Measurements from ENCODE around the gene SRRD. TPM values are rescaled to one million over a fixed set of nuclear protein-coding genes. Genes with fewer than 3 reads are reported as not detected.

SRRD gene
- total RNA-seq, 4 donors from 2014 or later, result 24.0 to 53.1 (median 27.4) TPM

DNA sequence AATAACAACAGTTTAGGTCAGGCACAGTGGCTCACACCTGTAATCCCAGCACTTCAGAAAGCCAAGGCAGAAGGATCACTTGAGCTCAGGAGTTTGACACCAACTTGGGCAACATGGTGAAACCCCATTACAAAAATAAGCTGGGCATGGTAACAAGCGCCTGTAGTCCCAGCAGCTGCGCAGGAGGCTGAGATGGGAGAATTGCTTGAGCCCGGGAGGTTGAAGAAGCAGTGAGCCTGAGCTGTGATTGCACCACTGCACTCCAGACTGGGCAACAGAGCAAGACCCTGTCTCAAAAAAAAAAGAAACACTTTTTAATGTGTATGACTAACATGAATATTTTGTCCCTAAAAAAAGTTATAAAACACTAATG lies 53.1 kb downstream of the SRRD start:
- intact Hi-C loops (cut with DNase I; ENCODE audit: low total_unique reads) (no loop called here), in situ Hi-C loops (cut with MboI; ENCODE audit: low sequenced_read_pairs in 4 of 4) (no loop called here)
- Histone ChIP-seq H3K4me1 (peaks cover 31 to 35% of the 10 kb centered on the region in 2 donors), H3K9me3 (no peaks in the 10 kb centered on the region), H3K27ac (peak overlapping the region; percentile 69 to 98 (median 76)), H3K36me3 (peaks cover 0 to 47% of the 10 kb centered on the region in 2 donors), H3K27me3 (no peaks in the 10 kb centered on the region), H3K4me3 (no peak overlapping the region)
- DNase-seq, result peak; percentile 46 to 58
- no peak for TF ChIP-seq POLR2A (IDR thresholded peaks at IDR 0.05)
- TF ChIP-seq CTCF (IDR thresholded peaks at IDR 0.05 in 4 of 5, conservative IDR thresholded peaks at IDR 0.05 in 1 of 5), result no peak
- peak; percentile 76 to 82 for ATAC-seq

DNA sequence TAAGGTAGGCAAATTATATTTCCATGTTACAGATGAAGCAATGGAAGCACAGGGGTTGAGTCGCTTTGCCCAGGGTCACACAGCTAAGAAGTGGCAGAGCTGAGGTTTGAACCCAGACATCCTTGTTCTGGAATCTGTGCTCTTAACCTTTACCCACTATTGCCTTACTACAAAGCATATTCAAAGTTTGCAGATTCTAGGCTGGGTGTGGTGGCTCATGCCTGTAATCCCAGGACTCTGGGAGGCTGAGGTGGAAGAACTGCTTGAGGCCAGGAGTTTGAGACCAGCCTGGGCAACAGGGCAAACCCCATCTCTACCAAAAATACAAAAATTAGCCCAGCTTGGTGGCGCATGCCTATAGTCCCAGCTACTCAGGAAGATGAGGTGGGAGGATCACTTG lies 56.4 kb downstream of the SRRD start:
- H3K4me1 ChIP-seq, result peaks cover 28 to 42% of the 10 kb centered on the region in 2 donors
- H3K4me3 ChIP-seq, result no peak overlapping the region
- TF ChIP-seq POLR2A (IDR thresholded peaks at IDR 0.05), result no peak
- no peak for TF ChIP-seq CTCF (IDR thresholded peaks at IDR 0.05 in 4 of 5, conservative IDR thresholded peaks at IDR 0.05 in 1 of 5)
- DNase-seq (no peak), ATAC-seq (no peak)
- no peaks in the 10 kb centered on the region for H3K27me3 ChIP-seq
- in situ Hi-C loops (cut with MboI; ENCODE audit: low sequenced_read_pairs in 4 of 4) (no loop called here), intact Hi-C loops (cut with DNase I; ENCODE audit: low total_unique reads) (no loop called here)
- no peaks in the 10 kb centered on the region for H3K9me3 ChIP-seq
- no peak overlapping the region for H3K27ac ChIP-seq
- H3K36me3 ChIP-seq, result peaks cover 0 to 40% of the 10 kb centered on the region in 2 donors

DNA sequence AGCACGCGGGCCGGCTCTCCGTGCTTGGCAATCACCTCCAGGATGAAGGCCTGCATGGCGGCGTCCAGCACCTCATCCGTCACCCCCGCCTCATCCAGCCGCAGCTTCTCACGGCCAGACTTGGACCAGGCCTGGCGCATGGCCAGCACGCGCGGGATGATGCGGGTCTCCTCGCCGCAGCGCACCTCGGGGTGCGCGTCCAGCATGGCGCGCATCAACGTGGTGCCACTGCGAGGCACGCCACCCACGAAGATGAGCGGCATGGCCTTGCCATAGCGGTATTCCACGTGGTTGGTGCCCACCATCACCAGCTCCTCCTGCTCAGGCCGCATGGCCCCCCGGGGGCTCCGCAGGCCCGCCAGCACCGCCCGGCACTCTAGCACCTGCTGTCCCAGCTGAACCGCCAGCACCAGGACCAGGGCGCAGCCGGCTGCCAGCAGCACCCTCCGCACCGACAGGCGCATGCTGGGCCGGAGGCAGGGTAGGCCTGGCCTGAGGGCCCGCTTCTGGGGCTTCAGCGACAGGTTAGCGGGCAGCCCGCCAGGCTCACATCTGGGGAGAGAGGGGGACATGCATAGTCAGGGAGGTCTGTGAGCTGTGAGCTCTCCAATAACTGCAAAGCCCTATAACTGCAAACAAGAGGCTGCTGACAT lies 57.6 kb downstream of the SRRD start:
- Histone ChIP-seq H3K4me1 (peaks cover 28 to 44% of the 10 kb centered on the region in 2 donors), H3K9me3 (no peaks in the 10 kb centered on the region), H3K36me3 (peaks cover 0 to 32% of the 10 kb centered on the region in 2 donors), H3K27ac (no peak overlapping the region), H3K27me3 (no peaks in the 10 kb centered on the region), H3K4me3 (no peak overlapping the region)
- ATAC-seq, result no peak
- in situ Hi-C loops (cut with MboI; ENCODE audit: low sequenced_read_pairs in 4 of 4), result no loop called here
- intact Hi-C loops (cut with DNase I; ENCODE audit: low total_unique reads), result no loop called here
- TF ChIP-seq CTCF (IDR thresholded peaks at IDR 0.05 in 4 of 5, conservative IDR thresholded peaks at IDR 0.05 in 1 of 5) (no peak), POLR2A (IDR thresholded peaks at IDR 0.05) (no peak)
- DNase-seq, result no peak

DNA sequence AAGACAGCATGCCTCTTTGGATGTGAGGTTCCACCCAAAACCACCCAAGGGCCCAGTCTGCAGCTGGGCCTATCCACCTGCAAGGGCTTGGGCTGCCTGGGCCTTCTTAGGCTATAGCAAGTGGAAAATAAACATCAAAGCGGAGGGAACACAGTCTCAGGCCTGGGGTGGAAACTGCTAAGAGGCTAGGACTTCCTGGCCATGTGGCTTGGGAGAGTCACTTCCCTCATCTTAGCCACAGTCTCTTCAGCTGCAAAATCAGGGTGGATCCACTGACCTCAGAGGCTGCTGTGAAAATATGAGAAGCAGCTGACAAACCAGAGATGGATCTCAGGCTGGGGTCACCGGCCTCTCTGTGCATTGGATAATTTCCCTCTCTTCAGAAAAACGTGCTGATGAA lies 59.2 kb downstream of the SRRD start:
- DNase-seq, result no peak
- Histone ChIP-seq H3K27me3 (no peaks in the 10 kb centered on the region), H3K36me3 (peaks cover 0 to 28% of the 10 kb centered on the region in 2 donors), H3K4me3 (no peak overlapping the region), H3K9me3 (no peaks in the 10 kb centered on the region), H3K4me1 (peaks cover 33 to 46% of the 10 kb centered on the region in 2 donors), H3K27ac (peak overlapping the region in 1 of 4 donors; percentile 86)
- ATAC-seq, result no peak
- in situ Hi-C loops (cut with MboI; ENCODE audit: low sequenced_read_pairs in 4 of 4), result no loop called here
- intact Hi-C loops (cut with DNase I; ENCODE audit: low total_unique reads), result no loop called here
- TF ChIP-seq CTCF (IDR thresholded peaks at IDR 0.05 in 4 of 5, conservative IDR thresholded peaks at IDR 0.05 in 1 of 5), result no peak
- no peak for TF ChIP-seq POLR2A (IDR thresholded peaks at IDR 0.05)

Other genes with a start within 250 kb of the SRRD start
- gene ASPHD2, start 54.6 kb upstream of the SRRD start, total RNA-seq, result under 1 TPM in 2 of 4 donors, not detected in 2; 0.07 to 0.10 TPM
- 10 to 100 TPM in 3 of 4 donors, 1 to 10 TPM in 1; 7.0 to 13.9 (median 10.5) TPM for gene HPS4, start 94 bp upstream of the SRRD start, total RNA-seq
- 10 to 100 TPM; 33.1 to 65.7 (median 49.2) TPM for gene TFIP11, start 28.6 kb downstream of the SRRD start, total RNA-seq
- 100 to 1,000 TPM in 1 of 4 donors, 10 to 100 TPM in 3; 32.3 to 110 (median 65.4) TPM for gene TPST2, start 106.3 kb downstream of the SRRD start, total RNA-seq
- under 1 TPM in 1 of 4 donors, not detected in 3; 0.97 TPM for gene CRYBB1, start 134.2 kb downstream of the SRRD start, total RNA-seq
- gene CRYBA4, start 138.1 kb downstream of the SRRD start, total RNA-seq, result not detected
- under 1 TPM in 3 of 4 donors, not detected in 1; 0.02 to 0.25 (median 0.07) TPM for gene MIAT, start 173.7 kb downstream of the SRRD start, total RNA-seq